Measurements from ENCODE around the gene ZNF791.

GRCh38 chr19:12665671-12666264 is 55.0 kb downstream of the ZNF791 start:
- no peak; the same call in 1 of the 2 replicates for TF ChIP-seq CTCF (conservative IDR thresholded peaks at IDR 0.05; ENCODE audit: low read length)
- TF ChIP-seq EZH2phosphoT487 (IDR thresholded peaks at IDR 0.05; ENCODE audit: borderline replicate concordance, low read depth, low read length): no peak
